Measurements from ENCODE around the gene PCDHB8. TPM values are rescaled to one million over a fixed set of nuclear protein-coding genes. Genes with fewer than 3 reads are reported as not detected.
"Not testable (repeated sequence)": the region's sequence is repeated elsewhere in the genome, so short reads cannot be mapped to it uniquely, and the experiment has no call there.

PCDHB8 gene
- total RNA-seq, 1 experiment from 2014 or later = 7.6 TPM

- in situ Hi-C loops (cut with HindIII; ENCODE audit: low pct_unique_long_range_greater_than_20kb, low sequenced_read_pairs) = loop anchor here (25.0 kb wide), 2 partner anchors 87 to 163 kb away; partner anchors contain the start of genes PCDHB2, PCDHGA1, PCDHGA2 and PCDHGA3
- CTCF ChIA-PET = not testable (repeated sequence)
Measured at GRCh38 chr5:141174291-141175104, 3.1 kb upstream of the PCDHB8 start.

GRCh38 chr5:141175933-141176332, 1.7 kb upstream of the PCDHB8 start:
- intact Hi-C loops (cut with micrococcal nuclease; ENCODE audit: unreplicated experiment) = loop anchor here (5.0 kb wide), 1 partner anchor 84 kb away; the partner anchor contains the start of gene PCDHB2
- TF ChIP-seq REST (IDR thresholded peaks at IDR 0.05; ENCODE audit: insufficient read depth in 1 of 2, low read depth in 2 of 2, low read length in 1 of 2) = no peak
- TF ChIP-seq TCF7L2 (IDR thresholded peaks at IDR 0.05; ENCODE audit: low read depth, low read length) = no peak
- no peak for TF ChIP-seq CTCF (IDR thresholded peaks at IDR 0.05)
- no peak for TF ChIP-seq POLR2AphosphoS5 (IDR thresholded peaks at IDR 0.05; ENCODE audit: low read depth, low read length)
- no peak for TF ChIP-seq SIN3A (IDR thresholded peaks at IDR 0.05; ENCODE audit: borderline replicate concordance, insufficient read depth, low read depth, low read length)
- in situ Hi-C loops (cut with HindIII; ENCODE audit: low pct_unique_long_range_greater_than_20kb, low sequenced_read_pairs) = loop anchor here (25.0 kb wide), 2 partner anchors 89 to 161 kb away; partner anchors contain the start of genes PCDHB2, PCDHGA1, PCDHGA2 and PCDHGA3
- ChIA-PET CTCF (no interaction called here), POLR2A (no interaction called here)
- DNase-seq (ENCODE audit: low read depth, low spot score) = no peak
- BruUV-seq (replicated peaks) = no TSS peak
- no peaks in the 10 kb centered on the region for H3K36me3 ChIP-seq (ENCODE audit: control insufficient read depth, insufficient read depth, low read length)
- peaks cover 24% of the 10 kb centered on the region for H3K27me3 ChIP-seq (ENCODE audit: control insufficient read depth, insufficient read depth, low read length)
- no peak overlapping the region for H3K4me3 ChIP-seq (ENCODE audit: low read depth in 2 of 2, low read length in 2 of 2)
- H3K27ac ChIP-seq (ENCODE audit: low read length) = no peak overlapping the region
- H3K9me3 ChIP-seq (ENCODE audit: control insufficient read depth, insufficient read depth, low read depth, low read length) = no peaks in the 10 kb centered on the region
- peaks cover 7% of the 10 kb centered on the region for H3K4me1 ChIP-seq (ENCODE audit: control insufficient read depth, insufficient read depth, low read length)
- no peak for ATAC-seq

More at GRCh38 chr5:141174291-141175104, 3.1 kb upstream of the PCDHB8 start:
- H3K4me3 ChIP-seq (ENCODE audit: low read depth in 2 of 2, low read length in 2 of 2); H3K9me3 ChIP-seq (ENCODE audit: control insufficient read depth, insufficient read depth, low read depth, low read length); POLR2A ChIA-PET; DNase-seq (ENCODE audit: low read depth, low spot score); H3K27ac ChIP-seq (ENCODE audit: low read length); H3K36me3 ChIP-seq (ENCODE audit: control insufficient read depth, insufficient read depth, low read length); ATAC-seq; BruUV-seq (replicated peaks); H3K4me1 ChIP-seq (ENCODE audit: control insufficient read depth, insufficient read depth, low read length): not testable (repeated sequence)
- intact Hi-C loops (cut with micrococcal nuclease; ENCODE audit: unreplicated experiment) = loop anchor here (5.0 kb wide), 1 partner anchor 82 kb away; the partner anchor contains the start of gene PCDHB2
- H3K27me3 ChIP-seq (ENCODE audit: control insufficient read depth, insufficient read depth, low read length) = peaks cover 24% of the 10 kb centered on the region

- BruUV-seq (replicated peaks); H3K4me1 ChIP-seq (ENCODE audit: control insufficient read depth, insufficient read depth, low read length); DNase-seq (ENCODE audit: low read depth, low spot score); H3K4me3 ChIP-seq (ENCODE audit: low read depth in 2 of 2, low read length in 2 of 2); H3K9me3 ChIP-seq (ENCODE audit: control insufficient read depth, insufficient read depth, low read depth, low read length); POLR2A ChIA-PET; CTCF ChIA-PET; ATAC-seq; H3K36me3 ChIP-seq (ENCODE audit: control insufficient read depth, insufficient read depth, low read length); H3K27ac ChIP-seq (ENCODE audit: low read length): not testable (repeated sequence)
- in situ Hi-C loops (cut with HindIII; ENCODE audit: low pct_unique_long_range_greater_than_20kb, low sequenced_read_pairs) = loop anchor here (25.0 kb wide), 2 partner anchors 92 to 158 kb away; partner anchors contain the start of genes PCDHB2, PCDHGA1, PCDHGA2 and PCDHGA3
- intact Hi-C loops (cut with micrococcal nuclease; ENCODE audit: unreplicated experiment) = loop anchor here (5.0 kb wide), 1 partner anchor 87 kb away; the partner anchor contains the start of gene PCDHB2
- H3K27me3 ChIP-seq (ENCODE audit: control insufficient read depth, insufficient read depth, low read length) = peaks cover 24% of the 10 kb centered on the region
Measured at GRCh38 chr5:141179371-141179770, 1.8 kb downstream of the PCDHB8 start.

GRCh38 chr5:141179876-141180275, 2.3 kb downstream of the PCDHB8 start:
- BruUV-seq (replicated peaks); CTCF ChIA-PET; H3K4me1 ChIP-seq (ENCODE audit: control insufficient read depth, insufficient read depth, low read length); ATAC-seq; H3K27ac ChIP-seq (ENCODE audit: low read length); H3K9me3 ChIP-seq (ENCODE audit: control insufficient read depth, insufficient read depth, low read depth, low read length); DNase-seq (ENCODE audit: low read depth, low spot score); H3K4me3 ChIP-seq (ENCODE audit: low read depth in 2 of 2, low read length in 2 of 2); H3K36me3 ChIP-seq (ENCODE audit: control insufficient read depth, insufficient read depth, low read length); POLR2A ChIA-PET: not testable (repeated sequence)
- peaks cover 24% of the 10 kb centered on the region for H3K27me3 ChIP-seq (ENCODE audit: control insufficient read depth, insufficient read depth, low read length)
- intact Hi-C loops (cut with micrococcal nuclease; ENCODE audit: unreplicated experiment) (loop anchor here (5.0 kb wide), 1 partner anchor 88 kb away; the partner anchor contains the start of gene PCDHB2), in situ Hi-C loops (cut with HindIII; ENCODE audit: low pct_unique_long_range_greater_than_20kb, low sequenced_read_pairs) (loop anchor here (25.0 kb wide), 2 partner anchors 93 to 157 kb away; partner anchors contain the start of genes PCDHB2, PCDHGA1, PCDHGA2 and PCDHGA3)

Data from Panc1 (cell line).